HL-60/S4 (cell line): ENCODE results near the gene MZF1.
"Not testable (repeated sequence)": the region's sequence is repeated elsewhere in the genome, so short reads cannot be mapped to it uniquely, and the experiment has no call there.

ENCODE experiments used
- in situ Hi-C: fragments of 300-500 bp; cut with MboI; formaldehyde crosslinking; loops from 2 replicates; pipeline ENCODE4 v1.14.3; 2022; ENCODE audit warnings: low sequenced_read_pairs

The MZF1 gene

GRCh38 chr19:58543826-58544590 is 29.1 kb downstream of the MZF1 start, which contains the start of gene TRIM28:
TSS of gene TRIM28 (plus strand) at chr19:58544064. CDS start at chr19:58544758, 694 bp downstream.
- in situ Hi-C loops: no loop called here

GRCh38 chr19:58542641-58543372 is 30.3 kb downstream of the MZF1 start:
- in situ Hi-C loops: not testable (repeated sequence)

- in situ Hi-C loops: not testable (repeated sequence)
These were observed 34.0 kb downstream of the MZF1 start for GRCh38 chr19:58539169-58539559.

DNA sequence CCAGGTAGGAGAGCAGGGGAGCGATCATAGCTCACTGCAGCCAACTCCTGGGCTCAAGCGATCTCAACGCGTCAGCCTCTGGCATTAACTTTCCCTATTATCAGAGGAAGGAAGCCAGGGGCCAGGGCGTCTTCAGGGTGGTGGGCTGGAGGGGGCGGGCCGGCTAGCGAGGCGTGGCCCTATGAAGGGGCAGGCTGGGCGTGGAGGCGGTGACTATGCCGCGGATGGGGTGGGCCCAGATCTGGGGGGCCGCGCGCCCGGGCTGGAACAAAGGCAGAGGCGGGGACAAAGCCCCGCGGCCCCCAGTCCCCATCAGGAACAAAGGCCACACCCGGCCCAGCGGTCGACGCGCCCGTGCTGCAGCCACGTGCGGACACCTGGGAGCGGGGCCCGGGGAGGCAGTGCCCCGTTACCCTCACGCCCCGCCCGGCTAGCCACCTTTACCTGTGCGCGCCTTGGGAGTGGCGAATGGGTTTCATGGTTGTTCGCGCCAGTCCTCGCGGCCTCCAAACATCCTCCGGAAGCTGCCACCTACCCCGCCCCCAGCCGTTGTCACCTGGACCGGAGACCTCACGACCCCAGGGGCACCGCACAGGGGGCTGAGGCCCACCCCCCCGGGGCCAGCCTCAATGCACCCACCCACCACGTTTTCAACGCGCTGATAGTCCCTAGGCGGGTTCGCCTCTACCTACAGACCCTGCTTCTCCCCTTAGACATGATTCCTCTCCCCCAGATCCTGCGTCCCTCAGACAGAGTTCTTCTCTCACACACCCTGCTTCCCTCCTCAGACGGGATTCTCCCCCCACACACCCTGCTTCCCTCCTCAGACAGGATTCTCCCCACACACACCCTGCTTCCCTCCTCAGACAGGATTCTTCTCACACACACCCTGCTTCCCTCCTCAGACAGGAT is 34.6 kb downstream of the MZF1 start:
- in situ Hi-C loops: no loop called here

GRCh38 chr19:58536852-58537798 is 36.0 kb downstream of the MZF1 start:
- in situ Hi-C loops: no loop called here

GRCh38 chr19:58535857-58536256 is 37.3 kb downstream of the MZF1 start:
- in situ Hi-C loops: no loop called here

DNA sequence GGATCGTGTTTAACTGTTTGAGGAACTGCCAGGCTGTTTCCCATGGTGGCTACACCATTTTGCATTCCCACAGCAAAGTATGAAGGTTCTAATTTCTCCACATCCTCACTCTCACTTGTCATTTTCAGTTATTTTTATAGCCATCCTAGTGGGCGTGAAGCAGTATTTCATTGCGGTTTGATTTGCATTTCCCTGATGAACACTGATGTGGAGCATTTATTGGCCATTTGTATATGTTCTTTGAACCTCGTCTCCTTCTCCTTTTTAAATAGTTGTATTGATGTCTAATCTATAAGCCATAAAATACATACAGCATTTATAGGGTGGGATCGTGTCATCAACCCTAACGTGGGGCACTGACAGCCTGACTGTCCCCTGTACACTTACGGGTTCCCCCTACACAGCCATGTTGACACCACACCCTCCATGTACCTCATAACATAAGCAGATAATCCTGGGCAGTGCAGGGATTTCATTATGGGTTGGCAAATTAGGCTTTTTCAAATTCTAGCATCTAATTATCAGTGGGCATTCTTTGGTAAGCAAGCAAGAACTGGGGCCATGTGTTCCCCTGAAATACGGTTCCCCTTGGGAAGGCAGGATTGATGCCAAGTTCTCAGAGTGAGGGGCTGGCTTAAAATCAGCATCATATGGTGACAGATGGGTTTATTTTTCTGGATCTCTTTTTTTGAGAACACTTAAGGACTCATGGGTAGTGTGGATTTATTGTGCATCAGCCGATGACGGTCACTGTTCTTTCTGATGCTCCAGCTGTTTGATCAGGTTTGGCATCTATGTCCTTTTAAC is 41.9 kb downstream of the MZF1 start:
- in situ Hi-C loops: no loop called here

DNA sequence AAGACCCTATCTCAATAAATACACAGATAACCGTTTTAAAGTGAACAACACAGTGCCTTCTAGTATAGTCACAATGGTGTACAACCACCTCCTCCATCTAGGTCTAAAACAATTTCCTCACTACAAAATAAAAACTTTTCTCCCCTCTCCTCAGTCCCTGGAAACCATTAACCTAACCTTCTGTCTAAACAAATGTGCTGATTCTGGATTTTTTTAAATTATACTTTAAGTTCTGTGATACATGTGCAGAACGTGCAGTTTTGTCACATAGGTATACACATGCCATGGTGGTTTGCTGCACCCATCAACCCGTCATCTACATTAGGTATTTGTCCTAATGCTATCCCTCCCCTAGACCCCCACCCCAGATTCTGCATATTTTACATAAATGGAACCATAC is 43.7 kb downstream of the MZF1 start:
- in situ Hi-C loops: no loop called here

DNA sequence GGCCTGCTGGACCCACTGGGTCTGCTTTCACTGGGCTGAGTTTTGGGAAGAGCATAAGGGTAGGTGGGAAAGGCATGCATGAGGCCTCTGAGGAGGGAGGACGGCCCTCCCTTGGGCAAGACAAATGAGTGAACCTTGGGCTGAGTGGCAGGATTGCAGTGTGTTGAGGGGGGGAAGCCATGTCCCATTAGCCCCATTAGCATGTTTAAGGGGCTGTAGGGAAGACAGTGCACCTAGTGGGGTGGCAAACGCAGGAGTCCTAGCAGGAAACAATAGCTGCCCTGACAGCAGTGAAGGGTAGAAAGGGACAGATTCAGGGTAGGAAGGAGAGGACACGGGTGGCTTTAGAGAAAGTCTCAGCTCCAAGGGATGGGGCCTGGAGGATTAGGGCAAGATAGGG is 50.4 kb downstream of the MZF1 start:
- in situ Hi-C loops: no loop called here

GRCh38 chr19:58521651-58522050 is 51.5 kb downstream of the MZF1 start:
- in situ Hi-C loops: no loop called here

DNA sequence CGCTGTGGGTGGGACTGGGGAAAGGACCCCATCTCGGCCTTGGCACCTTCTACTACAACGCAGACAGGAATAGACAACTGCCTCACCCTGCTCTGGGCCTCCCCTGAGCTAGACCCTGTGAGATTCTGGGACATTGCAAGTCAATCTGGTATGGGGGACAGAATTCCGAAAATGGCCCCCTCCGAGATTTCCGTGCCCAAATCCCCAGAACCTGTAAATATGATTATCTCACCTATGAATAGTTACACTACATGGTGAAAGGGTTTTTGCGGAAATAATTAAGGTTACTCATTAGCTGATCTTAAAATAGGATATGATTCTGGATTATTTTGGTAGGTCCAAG is 52.9 kb downstream of the MZF1 start:
- in situ Hi-C loops: no loop called here

DNA sequence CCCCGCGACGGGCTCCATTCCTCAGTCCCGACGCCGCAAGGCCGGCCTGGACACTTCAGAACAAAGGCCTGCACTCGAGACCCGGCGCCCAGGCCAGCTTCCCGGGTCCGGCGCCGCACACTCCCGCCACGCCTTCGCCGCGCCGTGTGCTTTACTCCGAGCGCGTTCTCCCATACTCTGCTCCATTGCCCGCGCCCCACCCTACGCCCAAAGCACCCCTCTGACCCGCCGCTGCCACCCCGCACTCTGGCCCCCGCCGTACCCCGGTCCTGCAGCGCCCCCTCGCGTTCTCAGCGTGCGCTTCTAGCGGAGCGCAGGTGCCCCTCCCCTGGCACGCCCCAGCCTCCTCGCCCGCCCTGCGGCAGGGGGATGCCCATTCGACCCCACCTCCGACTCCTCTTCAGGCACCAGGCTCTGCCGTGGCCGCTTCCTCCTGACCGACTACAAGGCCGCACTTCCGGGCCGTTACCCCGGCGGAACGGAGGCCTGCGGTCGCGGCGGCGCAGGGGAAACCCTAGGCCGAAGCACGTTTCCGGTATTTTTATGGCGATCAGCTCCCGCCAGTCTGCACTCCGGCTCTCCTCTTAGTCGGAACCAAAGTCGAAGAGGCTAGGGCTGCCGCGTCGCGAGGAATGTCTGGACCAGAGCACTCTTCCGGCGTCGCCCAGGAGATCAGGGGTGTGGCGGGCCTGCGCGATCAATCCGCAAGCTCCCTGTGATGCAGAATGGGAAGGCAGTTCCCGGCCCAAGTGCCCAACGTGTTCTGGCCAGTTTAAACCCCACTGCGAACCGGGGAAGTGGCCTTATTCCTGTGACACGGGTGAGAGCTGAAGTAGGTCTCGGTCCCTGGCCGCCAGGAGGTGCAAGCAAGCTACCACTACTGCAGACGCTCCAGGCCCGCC is 53.5 kb downstream of the MZF1 start, which contains the start of gene ZBTB45:
Gene ZBTB45 (minus strand): TSS at position 456 of the 902 bp plus-strand sequence. CDS start 2,137 bp downstream, outside the sequence.
- in situ Hi-C loops: no loop called here

DNA sequence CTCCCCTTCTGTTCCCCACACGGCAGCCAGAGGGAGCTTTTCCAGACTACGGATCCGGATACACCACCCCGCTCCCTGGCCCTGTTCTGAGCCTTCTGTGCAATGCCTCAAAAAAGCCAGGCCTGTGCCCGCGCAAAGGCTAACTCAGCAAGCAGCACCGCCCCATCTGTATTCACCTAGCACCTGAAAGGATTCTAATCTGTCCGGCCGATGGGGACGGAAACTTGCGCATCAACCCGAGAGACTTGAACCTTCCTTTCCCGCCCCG is 54.1 kb downstream of the MZF1 start:
- in situ Hi-C loops: no loop called here

GRCh38 chr19:58518256-58519086 is 54.7 kb downstream of the MZF1 start:
- in situ Hi-C loops: no loop called here

DNA sequence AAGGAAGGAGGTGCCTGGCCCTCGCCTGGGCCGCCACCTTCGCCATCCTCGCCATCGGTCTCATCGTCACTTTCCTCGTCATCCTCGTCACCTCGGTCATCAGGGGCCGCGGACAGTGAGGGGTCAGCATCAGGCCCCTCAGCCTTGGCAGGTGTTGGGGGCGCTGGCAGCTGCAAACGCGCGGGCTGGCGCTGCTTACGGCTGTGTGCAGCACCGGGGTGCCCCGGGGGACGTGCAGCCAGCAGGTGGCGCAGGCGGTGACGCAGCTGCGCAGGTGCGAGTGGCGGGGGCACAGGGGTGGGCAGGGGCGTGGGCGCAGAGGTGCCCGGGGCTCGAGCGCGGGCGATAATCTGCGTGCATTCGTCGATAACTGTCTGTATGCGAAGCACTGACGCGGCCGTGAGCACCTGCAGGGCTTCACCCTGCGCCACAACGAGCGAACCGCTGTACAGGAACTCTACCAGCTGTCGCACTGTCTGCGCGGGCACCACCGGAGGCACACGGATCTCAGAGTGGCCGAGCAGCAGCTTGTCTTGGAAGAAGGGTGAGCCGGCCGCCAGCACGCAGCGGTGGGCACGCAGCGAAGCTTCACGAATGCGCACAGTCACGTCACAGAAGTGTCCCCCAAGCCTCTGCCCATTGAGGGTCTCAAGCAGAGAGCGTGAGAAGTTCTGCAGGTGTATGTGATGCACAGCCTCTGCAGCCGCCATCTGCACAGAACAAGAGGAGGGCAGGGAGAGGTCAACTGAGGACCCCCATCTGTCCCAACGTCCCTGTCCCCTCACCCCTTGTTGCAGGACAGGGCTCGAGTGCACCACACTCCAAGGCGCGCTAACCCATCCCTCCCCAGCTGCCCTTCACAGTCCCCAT is 55.9 kb downstream of the MZF1 start:
- in situ Hi-C loops: no loop called here

- in situ Hi-C loops: no loop called here
These were observed 56.8 kb downstream of the MZF1 start for GRCh38 chr19:58516246-58516836.
